B cell (primary cell): ENCODE results near the gene IL31.

ENCODE experiments used
- EZH2 ChIP-seq: IDR thresholded peaks from 2 replicates; pipeline ENCODE4 v1.6.1; 2012; ENCODE audit warnings: borderline replicate concordance, low read depth, mild to moderate bottlenecking, moderate library complexity, low read length; ENCODE audit not compliant: insufficient read depth, poor library complexity, severe bottlenecking
- TF ChIP-seq, protein P1 (sequence below): fragments of 200-600 bp; IDR thresholded peaks from one replicate; pipeline ENCODE4 v1.8.0; 2022; ENCODE audit warnings: antibody characterized with exemption, mild to moderate bottlenecking

DNA sequence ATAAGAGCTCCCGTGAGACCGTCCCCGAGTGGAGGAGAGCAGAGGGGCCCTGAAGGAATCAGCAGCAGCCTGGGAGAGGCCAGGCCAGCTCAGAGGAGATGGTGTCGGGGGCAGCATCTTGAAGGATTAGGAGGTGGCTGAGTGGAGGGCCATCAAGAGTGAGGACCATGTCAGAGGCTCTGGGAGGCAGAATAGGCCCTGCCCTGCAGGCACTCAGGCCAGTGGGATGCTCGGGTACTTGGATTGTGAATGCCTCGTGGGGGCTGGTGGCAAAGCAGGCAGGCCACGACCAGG is 47.7 kb downstream of the IL31 start:
- TF ChIP-seq, protein P1, sequence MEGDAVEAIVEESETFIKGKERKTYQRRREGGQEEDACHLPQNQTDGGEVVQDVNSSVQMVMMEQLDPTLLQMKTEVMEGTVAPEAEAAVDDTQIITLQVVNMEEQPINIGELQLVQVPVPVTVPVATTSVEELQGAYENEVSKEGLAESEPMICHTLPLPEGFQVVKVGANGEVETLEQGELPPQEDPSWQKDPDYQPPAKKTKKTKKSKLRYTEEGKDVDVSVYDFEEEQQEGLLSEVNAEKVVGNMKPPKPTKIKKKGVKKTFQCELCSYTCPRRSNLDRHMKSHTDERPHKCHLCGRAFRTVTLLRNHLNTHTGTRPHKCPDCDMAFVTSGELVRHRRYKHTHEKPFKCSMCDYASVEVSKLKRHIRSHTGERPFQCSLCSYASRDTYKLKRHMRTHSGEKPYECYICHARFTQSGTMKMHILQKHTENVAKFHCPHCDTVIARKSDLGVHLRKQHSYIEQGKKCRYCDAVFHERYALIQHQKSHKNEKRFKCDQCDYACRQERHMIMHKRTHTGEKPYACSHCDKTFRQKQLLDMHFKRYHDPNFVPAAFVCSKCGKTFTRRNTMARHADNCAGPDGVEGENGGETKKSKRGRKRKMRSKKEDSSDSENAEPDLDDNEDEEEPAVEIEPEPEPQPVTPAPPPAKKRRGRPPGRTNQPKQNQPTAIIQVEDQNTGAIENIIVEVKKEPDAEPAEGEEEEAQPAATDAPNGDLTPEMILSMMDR = no peak
- no peak for TF ChIP-seq EZH2
